K562 (cell line): Measurements from ENCODE around the gene TMC4. TPM values are rescaled to one million over a fixed set of nuclear protein-coding genes. Genes with fewer than 3 reads are reported as not detected.

Source experiments
- BRCA1 ChIP-seq, 2 experiments: fragments of 450-650 bp in 1 of 2; sonication (generic) in 1 of 2; formaldehyde crosslinking in 1 of 2; IDR thresholded peaks; 2 replicates each; pipeline versions ENCODE4 v1.5.0 to v1.6.1; 2017 to 2020; ENCODE audit warnings: mild to moderate bottlenecking in 1 of 2, missing genetic modification reagents in 1 of 2
- FOXJ3 ChIP-seq: sonication (generic); formaldehyde crosslinking; IDR thresholded peaks from 2 replicates; pipeline ENCODE4 v1.4.0; 2020; ENCODE audit warnings: mild to moderate bottlenecking, missing genetic modification reagents
- GTF2F1 ChIP-seq: IDR thresholded peaks from 2 replicates; pipeline ENCODE4 v1.6.1; 2011; ENCODE audit warnings: low read depth, low read length, improper control_type of control experiment
- HEY1 ChIP-seq: fragments of 250-450 bp; sonication (Bioruptor Pico); IDR thresholded peaks from 2 replicates; pipeline ENCODE4 v1.5.0; 2020; ENCODE audit warnings: mild to moderate bottlenecking, moderate library complexity, borderline replicate concordance
- KLF13 ChIP-seq: fragments of 450-650 bp; IDR thresholded peaks from 2 replicates; pipeline ENCODE4 v1.6.1; 2016; ENCODE audit warnings: missing genetic modification characterization, low read depth, mild to moderate bottlenecking, missing compliant biosample characterization, moderate library complexity, borderline replicate concordance
- MXI1 ChIP-seq: IDR thresholded peaks from 2 replicates; pipeline ENCODE4 v1.6.1; 2011; ENCODE audit warnings: low read depth, mild to moderate bottlenecking, improper control_type of control experiment, low read length
- SMARCC2 ChIP-seq: fragments of 450-650 bp; IDR thresholded peaks from 2 replicates; pipeline ENCODE4 v1.6.1; 2017; ENCODE audit warnings: antibody characterized with exemption, moderate library complexity, mild to moderate bottlenecking, low read depth
- SRSF1 ChIP-seq: fragments of 200-400 bp; formaldehyde crosslinking; IDR thresholded peaks from 2 replicates; pipeline ENCODE4 v1.6.1; 2017; ENCODE audit warnings: mild to moderate bottlenecking, low read depth, low read length, moderate library complexity
- TSC22D4 ChIP-seq: fragments of 450-650 bp; IDR thresholded peaks from 2 replicates; pipeline ENCODE4 v1.6.1; 2016; ENCODE audit warnings: missing genetic modification characterization, missing biosample characterization, control low read depth
- YBX1 ChIP-seq: fragments of 450-650 bp; IDR thresholded peaks from 2 replicates; pipeline ENCODE4 v1.7.1; 2016; ENCODE audit warnings: mild to moderate bottlenecking
- ZFP1 ChIP-seq: fragments of 450-650 bp; formaldehyde crosslinking; IDR thresholded peaks from 2 replicates; pipeline ENCODE4 v1.4.0; 2020; ENCODE audit warnings: mild to moderate bottlenecking, mixed read lengths
- ZNF77 ChIP-seq: fragments of 250-450 bp; sonication (Bioruptor Pico); IDR thresholded peaks from 2 replicates; pipeline ENCODE4 v1.5.0; 2020
- polyA plus RNA-seq, 8 experiments: library from polyadenylated mRNA; depleted of rRNA in 4 of 8; stranded (reverse) in 5 of 8; unstranded in 3 of 8; fragments of >200 nt; fragmentation: Nextera tagmentation in 2 of 8; fragmentation: Illumina TruSeq in 1 of 8; extraction: Ambion mirVana in 2 of 8; extraction: Trizol in 1 of 8; gene quantifications; 2 replicates each; pipeline versions ENCODE4 v1.2.1 to v1.2.3, GENCODE V29; 2011 to 2014; ENCODE audit warnings: inconsistent platforms in 1 of 8, missing spikeins in 1 of 8
- total RNA-seq, 7 experiments: library from RNA; depleted of rRNA in 6 of 7; stranded (reverse); fragments of >200 nt in 6 of 7; fragmentation: Illumina TruSeq in 2 of 7; extraction: Trizol in 2 of 7; gene quantifications; 2 replicates each; pipeline versions ENCODE4 v1.2.1 to v1.2.3, GENCODE V29; 2011 to 2021; ENCODE audit warnings: low replicate concordance in 1 of 7
- TF ChIP-seq, protein P1 (sequence below): sonication (generic); formaldehyde crosslinking; IDR thresholded peaks from 2 replicates; pipeline ENCODE4 v1.8.1; 2022; ENCODE audit warnings: missing genetic modification reagents
- TF ChIP-seq, protein P2 (sequence below): sonication (generic); formaldehyde crosslinking; IDR thresholded peaks from 2 replicates; pipeline ENCODE4 v1.8.0; 2023; ENCODE audit warnings: mild to moderate bottlenecking, missing genetic modification reagents
- TF ChIP-seq, protein P3 (sequence below): fragments of 250-450 bp; sonication (Bioruptor Pico); IDR thresholded peaks from 2 replicates; pipeline ENCODE4 v1.5.0; 2020; ENCODE audit warnings: mild to moderate bottlenecking
- TF ChIP-seq, protein P4 (sequence below): sonication (generic); IDR thresholded peaks from 2 replicates; pipeline ENCODE4 v1.6.1; 2016
- TF ChIP-seq, protein P5 (sequence below): fragments of 200-800 bp; sonication (Bioruptor generic); IDR thresholded peaks from 2 replicates; pipeline ENCODE4 v1.6.1; 2017; ENCODE audit warnings: missing genetic modification characterization, missing compliant biosample characterization

The TMC4 gene
- total and polyA plus RNA-seq, 9 of the 15 experiments (the other 6 are each of a cell fraction or from before 2014, with no cell fraction given), result 0.12 to 0.79 (median 0.36) TPM; not detected in 2

DNA sequence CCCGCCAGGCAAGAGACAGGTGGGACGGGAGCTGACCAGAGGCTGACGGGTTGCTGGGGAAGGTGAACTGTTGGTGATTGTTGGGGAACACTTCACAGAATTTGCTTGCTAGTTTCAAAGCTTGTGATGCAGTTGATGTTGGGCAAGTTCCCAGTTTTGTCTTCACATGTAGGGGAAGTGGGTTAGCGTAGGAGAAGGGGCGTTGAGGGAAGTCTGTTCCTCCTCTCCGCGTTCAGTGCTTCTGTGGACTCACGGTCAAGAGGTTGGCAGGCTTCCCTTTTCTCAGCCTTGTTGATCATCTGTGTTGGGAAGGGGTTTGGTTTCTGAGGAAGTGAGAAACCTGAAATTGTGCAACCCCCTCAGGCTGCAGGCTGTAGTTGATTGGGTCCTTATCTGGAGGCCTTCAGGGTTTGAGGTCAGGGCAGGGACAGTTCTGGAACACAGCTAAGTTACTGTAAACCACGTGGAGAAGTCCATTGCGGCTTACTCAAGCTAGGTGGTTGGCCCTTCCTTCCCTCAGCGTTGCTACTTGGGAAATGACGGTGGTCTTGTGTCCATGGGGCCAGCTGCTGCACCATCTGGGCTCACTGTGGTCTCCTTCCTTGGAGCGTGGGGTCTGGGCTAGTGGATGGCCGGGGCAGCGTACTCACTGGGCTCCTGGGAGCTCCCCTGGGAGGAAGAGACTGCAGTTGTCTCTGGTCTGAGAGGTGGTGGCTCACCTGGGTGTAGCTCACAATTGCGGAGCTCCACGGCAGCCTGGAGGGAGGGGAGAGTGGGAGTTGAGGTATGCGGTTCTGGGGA lies 35.2 kb upstream of the TMC4 start (continued):
- TF ChIP-seq HEY1 (CRISPR knock-in tag) (peak; percentile 25; the same call in 1 of the 2 replicates), MXI1 (peak; percentile 71; the same call in 1 of the 2 replicates), KLF13 (peak; percentile 47; the same call in 1 of the 2 replicates), ZNF77 (CRISPR knock-in tag) (peak; percentile 93), SRSF1 (no peak), FOXJ3 (peak; percentile 93), TSC22D4 (tag) (no peak), BRCA1 (IDR thresholded peaks at IDR 0.05) (no peak), BRCA1 (CRISPR knock-in tag; IDR thresholded peaks at IDR 0.05) (0 out of 2 replicates have a peak, but pooled peaks have one; percentile 94), YBX1 (no peak), ZFP1 (peak; percentile 49; the same call in 1 of the 2 replicates), GTF2F1 (no peak; the same call in 1 of the 2 replicates), SMARCC2 (peak; percentile 81)
- TF ChIP-seq, protein P1, sequence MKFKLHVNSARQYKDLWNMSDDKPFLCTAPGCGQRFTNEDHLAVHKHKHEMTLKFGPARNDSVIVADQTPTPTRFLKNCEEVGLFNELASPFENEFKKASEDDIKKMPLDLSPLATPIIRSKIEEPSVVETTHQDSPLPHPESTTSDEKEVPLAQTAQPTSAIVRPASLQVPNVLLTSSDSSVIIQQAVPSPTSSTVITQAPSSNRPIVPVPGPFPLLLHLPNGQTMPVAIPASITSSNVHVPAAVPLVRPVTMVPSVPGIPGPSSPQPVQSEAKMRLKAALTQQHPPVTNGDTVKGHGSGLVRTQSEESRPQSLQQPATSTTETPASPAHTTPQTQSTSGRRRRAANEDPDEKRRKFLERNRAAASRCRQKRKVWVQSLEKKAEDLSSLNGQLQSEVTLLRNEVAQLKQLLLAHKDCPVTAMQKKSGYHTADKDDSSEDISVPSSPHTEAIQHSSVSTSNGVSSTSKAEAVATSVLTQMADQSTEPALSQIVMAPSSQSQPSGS (CRISPR knock-in tag), result no peak
- TF ChIP-seq, protein P2, sequence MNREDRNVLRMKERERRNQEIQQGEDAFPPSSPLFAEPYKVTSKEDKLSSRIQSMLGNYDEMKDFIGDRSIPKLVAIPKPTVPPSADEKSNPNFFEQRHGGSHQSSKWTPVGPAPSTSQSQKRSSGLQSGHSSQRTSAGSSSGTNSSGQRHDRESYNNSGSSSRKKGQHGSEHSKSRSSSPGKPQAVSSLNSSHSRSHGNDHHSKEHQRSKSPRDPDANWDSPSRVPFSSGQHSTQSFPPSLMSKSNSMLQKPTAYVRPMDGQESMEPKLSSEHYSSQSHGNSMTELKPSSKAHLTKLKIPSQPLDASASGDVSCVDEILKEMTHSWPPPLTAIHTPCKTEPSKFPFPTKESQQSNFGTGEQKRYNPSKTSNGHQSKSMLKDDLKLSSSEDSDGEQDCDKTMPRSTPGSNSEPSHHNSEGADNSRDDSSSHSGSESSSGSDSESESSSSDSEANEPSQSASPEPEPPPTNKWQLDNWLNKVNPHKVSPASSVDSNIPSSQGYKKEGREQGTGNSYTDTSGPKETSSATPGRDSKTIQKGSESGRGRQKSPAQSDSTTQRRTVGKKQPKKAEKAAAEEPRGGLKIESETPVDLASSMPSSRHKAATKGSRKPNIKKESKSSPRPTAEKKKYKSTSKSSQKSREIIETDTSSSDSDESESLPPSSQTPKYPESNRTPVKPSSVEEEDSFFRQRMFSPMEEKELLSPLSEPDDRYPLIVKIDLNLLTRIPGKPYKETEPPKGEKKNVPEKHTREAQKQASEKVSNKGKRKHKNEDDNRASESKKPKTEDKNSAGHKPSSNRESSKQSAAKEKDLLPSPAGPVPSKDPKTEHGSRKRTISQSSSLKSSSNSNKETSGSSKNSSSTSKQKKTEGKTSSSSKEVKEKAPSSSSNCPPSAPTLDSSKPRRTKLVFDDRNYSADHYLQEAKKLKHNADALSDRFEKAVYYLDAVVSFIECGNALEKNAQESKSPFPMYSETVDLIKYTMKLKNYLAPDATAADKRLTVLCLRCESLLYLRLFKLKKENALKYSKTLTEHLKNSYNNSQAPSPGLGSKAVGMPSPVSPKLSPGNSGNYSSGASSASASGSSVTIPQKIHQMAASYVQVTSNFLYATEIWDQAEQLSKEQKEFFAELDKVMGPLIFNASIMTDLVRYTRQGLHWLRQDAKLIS, result no peak
- TF ChIP-seq, protein P3, sequence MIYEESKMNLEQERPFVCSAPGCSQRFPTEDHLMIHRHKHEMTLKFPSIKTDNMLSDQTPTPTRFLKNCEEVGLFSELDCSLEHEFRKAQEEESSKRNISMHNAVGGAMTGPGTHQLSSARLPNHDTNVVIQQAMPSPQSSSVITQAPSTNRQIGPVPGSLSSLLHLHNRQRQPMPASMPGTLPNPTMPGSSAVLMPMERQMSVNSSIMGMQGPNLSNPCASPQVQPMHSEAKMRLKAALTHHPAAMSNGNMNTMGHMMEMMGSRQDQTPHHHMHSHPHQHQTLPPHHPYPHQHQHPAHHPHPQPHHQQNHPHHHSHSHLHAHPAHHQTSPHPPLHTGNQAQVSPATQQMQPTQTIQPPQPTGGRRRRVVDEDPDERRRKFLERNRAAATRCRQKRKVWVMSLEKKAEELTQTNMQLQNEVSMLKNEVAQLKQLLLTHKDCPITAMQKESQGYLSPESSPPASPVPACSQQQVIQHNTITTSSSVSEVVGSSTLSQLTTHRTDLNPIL (CRISPR knock-in tag), result 0 out of 2 replicates have a peak, but pooled peaks have one; percentile 12
- TF ChIP-seq, protein P4, sequence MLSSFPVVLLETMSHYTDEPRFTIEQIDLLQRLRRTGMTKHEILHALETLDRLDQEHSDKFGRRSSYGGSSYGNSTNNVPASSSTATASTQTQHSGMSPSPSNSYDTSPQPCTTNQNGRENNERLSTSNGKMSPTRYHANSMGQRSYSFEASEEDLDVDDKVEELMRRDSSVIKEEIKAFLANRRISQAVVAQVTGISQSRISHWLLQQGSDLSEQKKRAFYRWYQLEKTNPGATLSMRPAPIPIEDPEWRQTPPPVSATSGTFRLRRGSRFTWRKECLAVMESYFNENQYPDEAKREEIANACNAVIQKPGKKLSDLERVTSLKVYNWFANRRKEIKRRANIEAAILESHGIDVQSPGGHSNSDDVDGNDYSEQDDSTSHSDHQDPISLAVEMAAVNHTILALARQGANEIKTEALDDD, result peak; percentile 95
- TF ChIP-seq, protein P5, sequence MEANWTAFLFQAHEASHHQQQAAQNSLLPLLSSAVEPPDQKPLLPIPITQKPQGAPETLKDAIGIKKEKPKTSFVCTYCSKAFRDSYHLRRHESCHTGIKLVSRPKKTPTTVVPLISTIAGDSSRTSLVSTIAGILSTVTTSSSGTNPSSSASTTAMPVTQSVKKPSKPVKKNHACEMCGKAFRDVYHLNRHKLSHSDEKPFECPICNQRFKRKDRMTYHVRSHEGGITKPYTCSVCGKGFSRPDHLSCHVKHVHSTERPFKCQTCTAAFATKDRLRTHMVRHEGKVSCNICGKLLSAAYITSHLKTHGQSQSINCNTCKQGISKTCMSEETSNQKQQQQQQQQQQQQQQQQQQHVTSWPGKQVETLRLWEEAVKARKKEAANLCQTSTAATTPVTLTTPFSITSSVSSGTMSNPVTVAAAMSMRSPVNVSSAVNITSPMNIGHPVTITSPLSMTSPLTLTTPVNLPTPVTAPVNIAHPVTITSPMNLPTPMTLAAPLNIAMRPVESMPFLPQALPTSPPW, result peak; percentile 72
